Stimulated activated naive CD4-positive, alpha-beta T cell treated with Interleukin-2 at 50 U/mL for 16 hours (primary cell): ENCODE data around the gene CITED4.

Source experiments
- DNase-seq: peaks from one replicate; lab custom pipeline; 2025; lab: John Stamatoyannopoulos, UW

Gene CITED4

GRCh38 chr1:40886318-40887011 lies 24.3 kb upstream of the CITED4 start:
- no peak for DNase-seq

- DNase-seq: no peak
Observed at GRCh38 chr1:40884055-40884795, 22.1 kb upstream of the CITED4 start.

GRCh38 chr1:40880813-40881549 lies 18.8 kb upstream of the CITED4 start:
- no peak for DNase-seq

- no peak for DNase-seq
Observed at GRCh38 chr1:40879482-40880175, 17.5 kb upstream of the CITED4 start.

- no peak for DNase-seq
Observed at GRCh38 chr1:40878906-40879305, 16.7 kb upstream of the CITED4 start.

GRCh38 chr1:40877698-40878097 lies 15.5 kb upstream of the CITED4 start:
- peak; percentile 18 for DNase-seq

- no peak for DNase-seq
Observed at GRCh38 chr1:40876891-40877290, 14.7 kb upstream of the CITED4 start.

- no peak for DNase-seq
Observed at GRCh38 chr1:40876436-40876761, 14.2 kb upstream of the CITED4 start.

GRCh38 chr1:40873863-40874472 lies 11.8 kb upstream of the CITED4 start:
- no peak for DNase-seq

- no peak for DNase-seq
Observed at GRCh38 chr1:40872276-40872675, 10.1 kb upstream of the CITED4 start.

GRCh38 chr1:40870135-40870728 lies 8.1 kb upstream of the CITED4 start:
- DNase-seq: no peak

GRCh38 chr1:40868051-40868723 lies 6.0 kb upstream of the CITED4 start:
- no peak for DNase-seq

GRCh38 chr1:40861224-40862003 lies 749 bp downstream of the CITED4 start:
- DNase-seq: peak; percentile 5

- DNase-seq: no peak
Observed at GRCh38 chr1:40860706-40861223, 1.4 kb downstream of the CITED4 start.

- DNase-seq: no peak
Observed at GRCh38 chr1:40858856-40859416, 3.2 kb downstream of the CITED4 start.

- no peak for DNase-seq
Observed at GRCh38 chr1:40857737-40858136, 4.4 kb downstream of the CITED4 start.

GRCh38 chr1:40856656-40857302 lies 5.4 kb downstream of the CITED4 start:
- no peak for DNase-seq

- no peak for DNase-seq
Observed at GRCh38 chr1:40856116-40856515, 6.0 kb downstream of the CITED4 start.

GRCh38 chr1:40855513-40855912 lies 6.7 kb downstream of the CITED4 start:
- DNase-seq: no peak
